GM23338 (cell line): ENCODE results near the gene RNF151. TPM values are rescaled to one million over a fixed set of nuclear protein-coding genes. Genes with fewer than 3 reads are reported as not detected.

ENCODE experiments used
- ATAC-seq: fragments of 200-7000 bp; cut with Tn5 transposase; 3 replicates; pipeline ENCODE4 v1.9.1; 2020
- DNase-seq: peaks from one replicate; pipeline ENCODE4 v3.0.0-alpha.2; 2015; ENCODE audit warnings: low spot score
- H2AFZ ChIP-seq: fragments of 200-600 bp; sonication (generic); 2 replicates; pipeline ENCODE4 v1.8.0; 2016; ENCODE audit warnings: antibody characterized with exemption, mild to moderate bottlenecking, moderate library complexity
- H3F3A ChIP-seq: fragments of 200-600 bp; sonication (generic); replicated peaks from 2 replicates; pipeline ENCODE4 v1.8.0; 2017; ENCODE audit warnings: antibody characterized with exemption, mixed run types, low read depth
- H3K27ac ChIP-seq: fragments of 200-600 bp; sonication (generic); 2 replicates; pipeline ENCODE4 v1.6.1; 2016; ENCODE audit warnings: low read depth
- H3K27me3 ChIP-seq: fragments of 200-600 bp; sonication (generic); 2 replicates; pipeline ENCODE4 v1.8.0; 2016; ENCODE audit warnings: mild to moderate bottlenecking, mixed run types, moderate library complexity; ENCODE audit not compliant: insufficient read depth
- H3K36me3 ChIP-seq: fragments of 200-600 bp; sonication (generic); 2 replicates; pipeline ENCODE4 v1.8.0; 2016; ENCODE audit warnings: mild to moderate bottlenecking; ENCODE audit not compliant: insufficient read depth
- H3K4me1 ChIP-seq: fragments of 200-600 bp; sonication (generic); 2 replicates; pipeline ENCODE4 v1.8.0; 2016; ENCODE audit warnings: mild to moderate bottlenecking, moderate library complexity; ENCODE audit not compliant: insufficient read depth
- H3K4me2 ChIP-seq: fragments of 200-600 bp; sonication (generic); 2 replicates; pipeline ENCODE4 v1.7.1; 2017; ENCODE audit warnings: mixed run types
- H3K4me3 ChIP-seq: fragments of 200-600 bp; sonication (generic); 2 replicates; pipeline ENCODE4 v1.6.1; 2016; ENCODE audit warnings: mixed run types
- H3K79me2 ChIP-seq: fragments of 200-600 bp; sonication (generic); replicated peaks from 2 replicates; pipeline ENCODE4 v1.8.0; 2017; ENCODE audit warnings: mild to moderate bottlenecking; ENCODE audit not compliant: insufficient read depth
- H3K9me2 ChIP-seq: fragments of 200-600 bp; sonication (generic); 2 replicates; pipeline ENCODE4 v1.8.0; 2017; ENCODE audit not compliant: insufficient read depth
- H4K20me1 ChIP-seq: fragments of 200-600 bp; sonication (generic); replicated peaks from 2 replicates; pipeline ENCODE4 v1.8.0; 2017; ENCODE audit warnings: mild to moderate bottlenecking; ENCODE audit not compliant: insufficient read depth
- H3K27ac Mint-ChIP-seq: 2 replicates; pipeline ENCODE4 v1.8.0; 2020; ENCODE audit warnings: inconsistent platforms, mild to moderate bottlenecking, moderate library complexity, mixed read lengths
- H3K27me3 Mint-ChIP-seq: 3 replicates; pipeline ENCODE4 v1.8.0; 2022; ENCODE audit warnings: low read depth, mild to moderate bottlenecking, moderate library complexity, mixed read lengths, inconsistent platforms; ENCODE audit not compliant: insufficient read depth, poor library complexity
- H3K36me3 Mint-ChIP-seq: 3 replicates; pipeline ENCODE4 v1.8.0; 2021; ENCODE audit warnings: low read depth, mild to moderate bottlenecking, inconsistent platforms, moderate library complexity, mixed read lengths
- H3K4me1 Mint-ChIP-seq: 3 replicates; pipeline ENCODE4 v1.8.0; 2020; ENCODE audit warnings: mild to moderate bottlenecking, inconsistent platforms, mixed read lengths
- H3K4me3 Mint-ChIP-seq: 3 replicates; pipeline ENCODE4 v1.8.0; 2021; ENCODE audit warnings: moderate library complexity, mild to moderate bottlenecking, inconsistent platforms, mixed read lengths
- H3K9me3 Mint-ChIP-seq: 3 replicates; pipeline ENCODE4 v1.8.0; 2020; ENCODE audit warnings: moderate library complexity, mild to moderate bottlenecking, inconsistent platforms, mixed read lengths
- CREB1 ChIP-seq: fragments of 250-450 bp; sonication (Bioruptor Pico); IDR thresholded peaks from 2 replicates; pipeline ENCODE4 v1.5.0; 2020; ENCODE audit warnings: low read depth, mild to moderate bottlenecking, moderate library complexity
- CTCF ChIP-seq, 2 experiments: fragments of 200-600 bp in 1 of 2; sonication (generic) in 1 of 2; conservative IDR thresholded peaks; 2 replicates each; pipeline versions ENCODE4 v1.5.1 to v1.6.1; 2016 to 2017; ENCODE audit warnings: antibody characterized with exemption in 2 of 2, low read depth in 2 of 2, mild to moderate bottlenecking in 2 of 2, moderate library complexity in 1 of 2
- EZH2 ChIP-seq: fragments of 200-600 bp; sonication (generic); IDR thresholded peaks from one replicate; pipeline ENCODE4 v1.8.0; 2017; ENCODE audit warnings: antibody characterized with exemption, mild to moderate bottlenecking, low read depth; ENCODE audit not compliant: unreplicated experiment
- EZH2phosphoT487 ChIP-seq: fragments of 200-600 bp; sonication (generic); IDR thresholded peaks from one replicate; pipeline ENCODE4 v1.8.1; 2018; ENCODE audit warnings: antibody characterized with exemption; ENCODE audit not compliant: unreplicated experiment
- JUNB ChIP-seq: IDR thresholded peaks from one replicate; pipeline ENCODE4 v1.6.1; 2016; ENCODE audit warnings: antibody characterized with exemption; ENCODE audit not compliant: unreplicated experiment
- NANOG ChIP-seq: IDR thresholded peaks from 2 replicates; pipeline ENCODE4 v1.6.1; 2016; ENCODE audit warnings: antibody characterized with exemption, borderline replicate concordance
- POLR2AphosphoS5 ChIP-seq: IDR thresholded peaks from 2 replicates; pipeline ENCODE4 v1.6.1; 2016; ENCODE audit warnings: antibody characterized with exemption, low read depth
- STAT1 ChIP-seq: IDR thresholded peaks from one replicate; pipeline ENCODE4 v1.6.1; 2016; ENCODE audit warnings: antibody characterized with exemption; ENCODE audit not compliant: unreplicated experiment
- ZNF114 ChIP-seq: fragments of 250-450 bp; sonication (Bioruptor Pico); IDR thresholded peaks from 2 replicates; pipeline ENCODE4 v1.5.0; 2020; ENCODE audit warnings: mild to moderate bottlenecking, moderate library complexity
- ZNF331 ChIP-seq: fragments of 250-450 bp; sonication (Bioruptor Pico); IDR thresholded peaks from 2 replicates; pipeline ENCODE4 v1.5.0; 2020; ENCODE audit warnings: low read depth, mild to moderate bottlenecking, moderate library complexity
- ZNF462 ChIP-seq: fragments of 250-450 bp; sonication (Bioruptor Pico); IDR thresholded peaks from 2 replicates; pipeline ENCODE4 v1.5.0; 2020; ENCODE audit warnings: mild to moderate bottlenecking, moderate library complexity
- polyA plus RNA-seq: library from polyadenylated mRNA; unstranded; fragments of >200 nt; fragmentation: Nextera tagmentation; extraction: Ambion mirVana; gene quantifications from 2 replicates; pipeline ENCODE4 v1.2.1, GENCODE V29; 2016
- total RNA-seq: library from RNA; depleted of rRNA; stranded (reverse); fragments of >200 nt; shearing (Covaris generic); gene quantifications from 2 replicates; pipeline ENCODE4 v1.2.3, GENCODE V29; 2014

Gene RNF151
- total and polyA plus RNA-seq, 2 experiments from 2014 or later: not detected

GRCh38 chr16:1938316-1938715 lies 28.3 kb upstream of the RNF151 start:
- Histone ChIP-seq H3K4me2 (no peak overlapping the region), H2AFZ (no peak overlapping the region), H3K4me3 (no peak overlapping the region), H3K4me1 (peaks cover 9% of the 10 kb centered on the region; the same call in 1 of the 2 replicates), H3K79me2 (no peaks in the 10 kb centered on the region), H3K9me2 (no peaks in the 10 kb centered on the region), H3F3A (0 out of 2 replicates have a peak, but pooled peaks cover 8% of the 10 kb centered on the region), H3K27ac (no peak overlapping the region), H3K27me3 (no peaks in the 10 kb centered on the region), H3K36me3 (no peaks in the 10 kb centered on the region), H4K20me1 (no peaks in the 10 kb centered on the region; the same call in 1 of the 2 replicates)
- TF ChIP-seq JUNB (no peak), POLR2AphosphoS5 (no peak), ZNF331 (CRISPR knock-in tag) (no peak)
- Mint-ChIP-seq H3K4me3 (no peak overlapping the region), H3K27ac (no peak overlapping the region), H3K4me1 (peaks cover 8% of the 10 kb centered on the region), H3K27me3 (peaks cover 8% of the 10 kb centered on the region), H3K36me3 (peaks cover 16% of the 10 kb centered on the region), H3K9me3 (no peaks in the 10 kb centered on the region)
- DNase-seq (no peak), ATAC-seq (no peak)

GRCh38 chr16:1938910-1939309 lies 27.7 kb upstream of the RNF151 start:
- Histone ChIP-seq H3K4me1 (peaks cover 14% of the 10 kb centered on the region; the same call in 1 of the 2 replicates), H3K36me3 (no peaks in the 10 kb centered on the region), H3F3A (0 out of 2 replicates have a peak, but pooled peaks cover 8% of the 10 kb centered on the region), H3K27ac (no peak overlapping the region), H3K4me2 (no peak overlapping the region), H3K4me3 (no peak overlapping the region), H2AFZ (no peak overlapping the region), H3K27me3 (no peaks in the 10 kb centered on the region), H3K9me2 (no peaks in the 10 kb centered on the region), H3K79me2 (no peaks in the 10 kb centered on the region), H4K20me1 (no peaks in the 10 kb centered on the region; the same call in 1 of the 2 replicates)
- Mint-ChIP-seq H3K27me3 (peaks cover 6% of the 10 kb centered on the region), H3K4me3 (no peak overlapping the region), H3K27ac (no peak overlapping the region), H3K36me3 (peaks cover 16% of the 10 kb centered on the region), H3K4me1 (peaks cover 11% of the 10 kb centered on the region), H3K9me3 (no peaks in the 10 kb centered on the region)
- no peak for ATAC-seq
- DNase-seq: no peak
- no peak for TF ChIP-seq STAT1
- no peak for TF ChIP-seq ZNF114
- no peak for TF ChIP-seq EZH2
- no peak for TF ChIP-seq CTCF (conservative IDR thresholded peaks at IDR 0.05; ENCODE audit: low read depth in 2 of 2)
- no peak for TF ChIP-seq JUNB
- TF ChIP-seq EZH2phosphoT487: no peak
- TF ChIP-seq NANOG: no peak
- no peak for TF ChIP-seq ZNF462 (CRISPR knock-in tag)
- TF ChIP-seq POLR2AphosphoS5: no peak
- no peak for TF ChIP-seq CREB1 (CRISPR knock-in tag)
